ENCODE results near the gene KCNK2.

Gene KCNK2

DNA sequence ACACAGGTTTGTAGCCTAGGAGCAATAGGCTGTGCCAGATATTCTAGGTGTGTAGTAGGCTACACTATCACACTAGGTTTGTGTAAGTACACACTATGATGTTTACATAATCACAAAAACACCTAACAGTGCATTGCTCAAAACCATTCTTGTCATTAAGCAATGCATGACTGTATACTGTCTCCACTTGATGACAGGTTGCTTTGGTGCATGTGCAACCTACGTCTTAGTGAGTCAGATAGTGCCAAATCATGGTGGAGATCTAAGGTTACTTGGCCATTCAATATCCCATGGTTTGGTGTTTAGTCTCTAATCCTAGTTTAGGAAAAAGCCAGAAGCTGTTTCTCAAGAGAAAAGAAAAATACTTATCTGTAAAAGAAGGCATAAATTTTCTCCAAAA lies 181.1 kb downstream of the KCNK2 start:
- H3K27me3 ChIP-seq (ENCODE audit: control insufficient read depth in 1 of 2, insufficient read depth in 2 of 2, low read length in 2 of 2), result no peaks in the 10 kb centered on the region
- H3K9me3 ChIP-seq (ENCODE audit: low read length), result no peaks in the 10 kb centered on the region
- no peak overlapping the region for H3K4me3 ChIP-seq (ENCODE audit: low read depth in 1 of 2, low read length in 2 of 2)
- no peak overlapping the region for H3K27ac ChIP-seq (ENCODE audit: low read depth, low read length)
- no peak overlapping the region for H3K9ac ChIP-seq (ENCODE audit: low read length)
- H3K36me3 ChIP-seq (ENCODE audit: insufficient read depth, low read length), result no peaks in the 10 kb centered on the region
- no peaks in the 10 kb centered on the region for H3K4me1 ChIP-seq (ENCODE audit: insufficient read depth, low read length)

DNA sequence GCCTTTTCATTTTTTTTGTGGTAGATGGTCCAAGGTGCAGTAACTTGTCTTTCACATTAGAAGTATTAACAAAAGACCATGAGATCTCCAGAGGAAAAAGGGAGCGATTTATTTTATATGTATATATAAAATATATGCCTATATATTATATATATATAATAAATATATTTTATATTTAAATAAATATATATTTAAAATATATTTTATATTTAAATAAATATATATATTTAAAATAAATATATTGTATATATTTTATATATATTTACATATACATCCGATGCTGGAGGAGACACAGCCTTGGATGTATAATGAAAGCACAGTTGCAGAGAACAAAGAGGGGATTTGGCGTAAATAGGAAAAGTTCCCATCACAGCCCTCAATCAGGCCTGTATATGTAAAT lies 182.1 kb downstream of the KCNK2 start:
- no peaks in the 10 kb centered on the region for H3K9me3 ChIP-seq (ENCODE audit: low read length)
- no peak overlapping the region for H3K9ac ChIP-seq (ENCODE audit: low read length)

DNA sequence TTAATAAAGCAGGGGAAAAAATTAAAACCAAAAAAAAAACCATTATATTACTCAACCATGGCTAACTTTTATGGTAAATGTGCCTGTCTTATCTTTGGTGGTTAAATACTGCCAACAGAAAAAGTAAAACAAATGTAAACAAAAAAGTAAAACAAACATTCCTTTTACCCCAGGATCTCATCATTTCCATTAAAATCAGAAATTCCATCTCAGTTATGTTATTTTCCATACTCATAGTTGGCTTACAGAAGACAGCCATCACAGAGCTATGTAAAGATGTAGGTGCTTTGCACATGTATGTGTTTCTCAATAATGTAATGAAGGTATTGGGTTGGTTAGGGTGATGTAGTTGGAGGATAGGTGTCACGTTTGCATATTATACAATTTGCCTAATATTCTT lies 185.0 kb downstream of the KCNK2 start:
- Histone ChIP-seq H3K36me3 (ENCODE audit: insufficient read depth, low read length) (no peaks in the 10 kb centered on the region), H3K27me3 (ENCODE audit: control insufficient read depth in 1 of 2, insufficient read depth in 2 of 2, low read length in 2 of 2) (no peaks in the 10 kb centered on the region), H3K9ac (ENCODE audit: low read length) (no peak overlapping the region), H3K4me3 (ENCODE audit: low read depth in 1 of 2, low read length in 2 of 2) (no peak overlapping the region), H3K4me1 (ENCODE audit: insufficient read depth, low read length) (no peaks in the 10 kb centered on the region), H3K9me3 (ENCODE audit: low read length) (no peaks in the 10 kb centered on the region), H3K27ac (ENCODE audit: low read depth, low read length) (no peak overlapping the region)

More for the DNA sequence above, 182.1 kb downstream of the KCNK2 start:
- Histone ChIP-seq H3K36me3 (ENCODE audit: insufficient read depth, low read length) (no peaks in the 10 kb centered on the region), H3K27me3 (ENCODE audit: control insufficient read depth in 1 of 2, insufficient read depth in 2 of 2, low read length in 2 of 2) (no peaks in the 10 kb centered on the region), H3K4me3 (ENCODE audit: low read depth in 1 of 2, low read length in 2 of 2) (no peak overlapping the region), H3K4me1 (ENCODE audit: insufficient read depth, low read length) (no peaks in the 10 kb centered on the region), H3K27ac (ENCODE audit: low read depth, low read length) (no peak overlapping the region)

DNA sequence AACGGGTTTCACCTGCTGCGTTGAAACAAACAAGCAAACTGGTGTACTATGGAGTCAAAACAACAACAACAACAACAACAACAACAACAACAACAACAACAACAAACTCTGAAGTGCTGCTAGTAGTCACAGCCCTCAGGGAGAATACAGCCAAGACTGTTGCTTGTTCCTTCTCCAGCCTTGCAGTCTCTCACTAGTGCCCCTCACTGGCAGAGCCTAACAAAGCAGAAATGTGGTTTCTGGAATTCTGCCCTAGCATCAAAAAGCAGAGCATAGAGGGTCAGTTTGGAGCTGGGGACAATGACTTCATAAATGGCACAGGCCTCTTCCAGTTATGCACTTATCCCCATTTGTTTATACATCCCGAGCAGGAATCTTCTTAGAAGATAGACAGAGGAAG lies 187.4 kb downstream of the KCNK2 start:
- no peaks in the 10 kb centered on the region for H3K36me3 ChIP-seq (ENCODE audit: insufficient read depth, low read length)
- H3K27me3 ChIP-seq (ENCODE audit: control insufficient read depth in 1 of 2, insufficient read depth in 2 of 2, low read length in 2 of 2), result no peaks in the 10 kb centered on the region
- H3K9ac ChIP-seq (ENCODE audit: low read length), result no peak overlapping the region
- H3K27ac ChIP-seq (ENCODE audit: low read depth, low read length), result no peak overlapping the region
- no peaks in the 10 kb centered on the region for H3K9me3 ChIP-seq (ENCODE audit: low read length)
- no peaks in the 10 kb centered on the region for H3K4me1 ChIP-seq (ENCODE audit: insufficient read depth, low read length)
- no peak overlapping the region for H3K4me3 ChIP-seq (ENCODE audit: low read depth in 1 of 2, low read length in 2 of 2)

DNA sequence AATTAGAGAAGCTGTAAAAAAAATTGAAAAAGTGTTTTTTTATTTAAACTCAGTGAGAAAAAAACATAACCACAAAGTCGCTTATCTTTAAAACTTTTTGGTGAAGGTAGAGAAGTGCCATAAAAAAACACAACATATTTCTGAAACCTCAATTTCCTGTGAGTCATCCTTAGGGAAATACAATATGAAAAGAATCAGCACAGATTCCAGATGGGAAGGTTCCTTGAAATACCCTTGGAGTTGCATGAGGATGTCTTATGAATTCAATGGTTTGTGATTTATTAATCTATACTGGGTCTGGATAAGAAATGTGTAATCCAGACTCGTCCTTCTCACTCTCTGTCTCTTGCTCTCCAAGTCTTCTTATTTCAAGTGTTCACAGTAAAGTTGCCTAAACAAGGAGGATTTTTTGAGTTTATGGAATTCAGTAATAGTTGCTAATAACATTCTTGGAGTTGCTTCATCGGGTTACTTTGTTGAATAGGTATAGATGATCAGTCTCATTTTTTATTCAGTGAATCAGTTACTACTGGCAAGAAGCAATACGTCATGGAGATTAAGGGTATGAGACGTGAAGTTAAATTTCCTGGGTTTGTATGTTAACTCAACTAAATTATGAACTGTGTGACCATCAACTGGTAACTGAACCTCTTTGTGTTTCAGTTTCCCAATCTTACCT lies 191.4 kb downstream of the KCNK2 start:
- Histone ChIP-seq H3K4me3 (ENCODE audit: low read depth in 1 of 2, low read length in 2 of 2) (no peak overlapping the region), H3K9ac (ENCODE audit: low read length) (no peak overlapping the region), H3K27ac (ENCODE audit: low read depth, low read length) (no peak overlapping the region), H3K36me3 (ENCODE audit: insufficient read depth, low read length) (no peaks in the 10 kb centered on the region), H3K9me3 (ENCODE audit: low read length) (no peaks in the 10 kb centered on the region), H3K4me1 (ENCODE audit: insufficient read depth, low read length) (no peaks in the 10 kb centered on the region), H3K27me3 (ENCODE audit: control insufficient read depth in 1 of 2, insufficient read depth in 2 of 2, low read length in 2 of 2) (no peaks in the 10 kb centered on the region)

DNA sequence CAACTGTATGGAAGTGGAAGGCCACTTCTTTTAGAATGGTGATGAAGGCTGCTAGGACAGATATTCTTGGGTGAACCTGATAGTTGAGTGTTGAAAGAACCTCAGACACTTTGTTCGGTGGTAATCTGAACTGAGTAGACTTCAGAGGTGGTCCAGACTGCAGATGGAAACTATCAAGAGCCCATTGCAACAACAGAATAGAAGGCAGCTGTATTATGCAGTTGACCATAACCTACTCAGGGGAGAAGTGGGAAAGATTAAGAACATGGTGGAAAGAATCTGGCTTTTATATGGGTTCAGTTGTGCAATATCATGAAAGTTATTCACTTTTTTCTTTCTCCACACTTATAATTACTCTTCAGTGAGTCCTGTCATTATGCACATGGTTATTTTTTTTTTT lies 194.0 kb downstream of the KCNK2 start:
- H3K4me3 ChIP-seq (ENCODE audit: low read depth in 1 of 2, low read length in 2 of 2), result no peak overlapping the region
- no peak overlapping the region for H3K9ac ChIP-seq (ENCODE audit: low read length)

DNA sequence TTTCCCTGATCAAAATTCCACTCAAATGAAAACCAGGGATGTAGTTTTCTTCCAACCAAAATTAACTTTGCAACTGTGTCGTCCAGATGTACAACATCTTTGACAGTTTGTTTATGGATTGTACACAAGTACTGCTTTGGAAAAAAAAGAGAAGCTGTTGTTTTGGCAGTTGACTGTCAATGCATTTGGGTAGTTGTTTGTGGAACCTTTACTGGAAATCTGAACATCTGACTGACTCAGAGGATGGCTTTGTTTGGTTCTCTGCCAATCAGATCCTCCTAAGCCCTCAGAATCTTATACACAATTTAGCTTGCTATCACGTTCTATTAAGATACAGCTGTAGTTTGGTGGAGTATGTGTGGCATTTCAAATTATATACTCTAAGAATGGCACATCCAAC lies 195.0 kb downstream of the KCNK2 start:
- Histone ChIP-seq H3K27me3 (ENCODE audit: control insufficient read depth in 1 of 2, insufficient read depth in 2 of 2, low read length in 2 of 2) (no peaks in the 10 kb centered on the region), H3K9ac (ENCODE audit: low read length) (no peak overlapping the region), H3K36me3 (ENCODE audit: insufficient read depth, low read length) (no peaks in the 10 kb centered on the region), H3K27ac (ENCODE audit: low read depth, low read length) (no peak overlapping the region), H3K4me1 (ENCODE audit: insufficient read depth, low read length) (no peaks in the 10 kb centered on the region), H3K4me3 (ENCODE audit: low read depth in 1 of 2, low read length in 2 of 2) (no peak overlapping the region), H3K9me3 (ENCODE audit: low read length) (no peaks in the 10 kb centered on the region)

More for the DNA sequence above, 194.0 kb downstream of the KCNK2 start:
- H3K36me3 ChIP-seq (ENCODE audit: insufficient read depth, low read length), result no peaks in the 10 kb centered on the region
- no peak overlapping the region for H3K27ac ChIP-seq (ENCODE audit: low read depth, low read length)
- no peaks in the 10 kb centered on the region for H3K4me1 ChIP-seq (ENCODE audit: insufficient read depth, low read length)
- no peaks in the 10 kb centered on the region for H3K9me3 ChIP-seq (ENCODE audit: low read length)
- H3K27me3 ChIP-seq (ENCODE audit: control insufficient read depth in 1 of 2, insufficient read depth in 2 of 2, low read length in 2 of 2), result no peaks in the 10 kb centered on the region

DNA sequence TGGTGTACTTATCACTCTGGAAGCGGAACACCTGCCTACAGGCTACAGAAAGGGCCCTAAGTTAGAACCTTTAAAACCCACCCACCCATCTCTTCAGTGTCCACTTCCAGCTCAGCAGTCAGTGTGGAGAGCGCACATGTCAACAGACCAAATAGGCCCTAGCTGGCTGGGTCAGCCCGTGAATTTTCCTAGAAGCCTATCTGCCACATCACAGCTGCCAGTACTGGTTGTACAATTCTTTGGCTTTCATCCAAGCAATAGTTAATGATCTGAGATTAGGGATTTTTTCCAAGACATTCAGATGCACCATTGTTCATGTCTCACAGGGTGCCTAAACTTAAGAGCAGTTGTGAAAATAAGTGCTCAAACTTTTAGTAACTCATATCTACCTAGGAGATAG lies 197.1 kb downstream of the KCNK2 start:
- no peak overlapping the region for H3K27ac ChIP-seq (ENCODE audit: low read depth, low read length)
- H3K4me1 ChIP-seq (ENCODE audit: insufficient read depth, low read length), result no peaks in the 10 kb centered on the region
- no peaks in the 10 kb centered on the region for H3K36me3 ChIP-seq (ENCODE audit: insufficient read depth, low read length)
- H3K9ac ChIP-seq (ENCODE audit: low read length), result no peak overlapping the region
- no peaks in the 10 kb centered on the region for H3K27me3 ChIP-seq (ENCODE audit: control insufficient read depth in 1 of 2, insufficient read depth in 2 of 2, low read length in 2 of 2)
- no peaks in the 10 kb centered on the region for H3K9me3 ChIP-seq (ENCODE audit: low read length)
- no peak overlapping the region for H3K4me3 ChIP-seq (ENCODE audit: low read depth in 1 of 2, low read length in 2 of 2)

DNA sequence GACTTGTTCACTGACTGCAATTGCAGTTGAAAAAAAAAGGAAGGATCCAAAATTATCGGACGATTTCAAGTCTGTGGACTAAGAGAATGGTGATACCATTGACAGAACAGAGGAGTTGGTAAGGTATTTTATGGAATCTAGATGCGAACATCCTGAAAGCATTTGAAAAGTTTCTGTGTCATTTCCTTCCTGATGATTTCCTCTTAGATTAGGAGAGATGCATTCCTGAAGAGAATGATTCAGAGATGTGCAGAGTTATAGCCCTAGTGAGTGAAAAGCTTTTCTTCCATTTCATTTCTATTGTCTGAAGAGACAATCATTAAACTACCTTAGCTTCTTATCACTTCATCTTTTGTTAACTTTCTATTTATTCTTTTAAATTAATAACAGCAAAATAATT lies 200.0 kb downstream of the KCNK2 start:
- H3K4me1 ChIP-seq (ENCODE audit: insufficient read depth, low read length), result no peaks in the 10 kb centered on the region
- H3K9ac ChIP-seq (ENCODE audit: low read length), result no peak overlapping the region
- no peak overlapping the region for H3K27ac ChIP-seq (ENCODE audit: low read depth, low read length)
- no peaks in the 10 kb centered on the region for H3K9me3 ChIP-seq (ENCODE audit: low read length)
- no peaks in the 10 kb centered on the region for H3K36me3 ChIP-seq (ENCODE audit: insufficient read depth, low read length)
- H3K4me3 ChIP-seq (ENCODE audit: low read depth in 1 of 2, low read length in 2 of 2), result no peak overlapping the region
- H3K27me3 ChIP-seq (ENCODE audit: control insufficient read depth in 1 of 2, insufficient read depth in 2 of 2, low read length in 2 of 2), result no peaks in the 10 kb centered on the region

DNA sequence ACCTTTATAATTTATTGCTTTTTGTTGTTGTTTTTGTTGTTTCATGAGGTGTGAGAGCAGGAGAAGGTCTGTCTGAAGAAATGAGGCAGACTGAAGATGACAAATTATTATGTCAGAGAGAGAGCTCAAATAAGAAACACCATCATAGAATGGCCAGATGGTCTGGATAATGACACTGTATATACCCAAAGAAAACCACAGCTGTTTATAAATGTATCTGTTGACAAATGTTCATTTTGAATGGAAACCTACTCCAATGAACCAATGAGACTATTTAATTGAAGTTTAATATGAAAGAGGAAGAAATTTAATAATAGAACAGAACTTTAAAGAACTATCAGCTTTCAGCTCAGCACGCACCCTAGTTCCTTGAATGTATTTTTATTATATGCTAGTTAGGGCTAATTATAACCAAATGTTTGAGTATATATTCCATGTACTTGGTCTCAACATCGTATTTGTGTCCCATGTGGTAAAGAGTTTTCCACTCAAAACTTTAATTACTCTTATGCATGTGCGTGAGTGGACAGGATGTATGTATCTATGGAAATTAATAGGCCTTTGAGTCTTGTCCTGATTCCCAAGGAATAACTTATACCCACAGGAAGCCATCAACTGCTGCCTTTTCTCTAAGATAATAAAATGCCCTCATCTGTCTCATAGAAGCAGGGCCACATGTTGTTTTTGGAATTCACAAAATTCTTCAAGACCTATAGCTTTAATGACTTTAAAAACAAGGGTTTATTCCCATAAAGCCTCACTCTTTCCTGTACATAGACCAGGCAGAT lies 202.7 kb downstream of the KCNK2 start:
- H3K9me3 ChIP-seq (ENCODE audit: low read length), result no peaks in the 10 kb centered on the region

More for the DNA sequence above, 202.7 kb downstream of the KCNK2 start:
- Histone ChIP-seq H3K27ac (ENCODE audit: low read depth, low read length) (no peak overlapping the region), H3K36me3 (ENCODE audit: insufficient read depth, low read length) (no peaks in the 10 kb centered on the region), H3K4me1 (ENCODE audit: insufficient read depth, low read length) (no peaks in the 10 kb centered on the region), H3K9ac (ENCODE audit: low read length) (no peak overlapping the region), H3K27me3 (ENCODE audit: control insufficient read depth in 1 of 2, insufficient read depth in 2 of 2, low read length in 2 of 2) (no peaks in the 10 kb centered on the region), H3K4me3 (ENCODE audit: low read depth in 1 of 2, low read length in 2 of 2) (no peak overlapping the region)
